ENCODE data around the gene BCL2L12.
"Not testable (repeated sequence)": the region's sequence is repeated elsewhere in the genome, so short reads cannot be mapped to it uniquely, and the experiment has no call there.

The BCL2L12 gene

GRCh38 chr19:49701271-49701786 lies 35.6 kb downstream of the BCL2L12 start:
- Histone ChIP-seq H3K27ac (ENCODE audit: low read depth, low read length) (no peak overlapping the region), H3K4me1 (ENCODE audit: control insufficient read depth, insufficient read depth, low read length) (peaks cover 9% of the 10 kb centered on the region; the same call in 1 of the 2 replicates), H3K4me3 (ENCODE audit: low read depth, low read length) (peak overlapping the region; percentile 42), H3K27me3 (ENCODE audit: control insufficient read depth, insufficient read depth, low read length) (peaks cover 12% of the 10 kb centered on the region; the same call in 1 of the 2 replicates), H3K36me3 (ENCODE audit: control insufficient read depth, insufficient read depth, low read length) (peaks cover 14% of the 10 kb centered on the region; the same call in 1 of the 2 replicates), H3K9me3 (ENCODE audit: control insufficient read depth, insufficient read depth, low read depth, low read length) (no peaks in the 10 kb centered on the region), H3K9ac (ENCODE audit: low read length) (no peak overlapping the region)

DNA sequence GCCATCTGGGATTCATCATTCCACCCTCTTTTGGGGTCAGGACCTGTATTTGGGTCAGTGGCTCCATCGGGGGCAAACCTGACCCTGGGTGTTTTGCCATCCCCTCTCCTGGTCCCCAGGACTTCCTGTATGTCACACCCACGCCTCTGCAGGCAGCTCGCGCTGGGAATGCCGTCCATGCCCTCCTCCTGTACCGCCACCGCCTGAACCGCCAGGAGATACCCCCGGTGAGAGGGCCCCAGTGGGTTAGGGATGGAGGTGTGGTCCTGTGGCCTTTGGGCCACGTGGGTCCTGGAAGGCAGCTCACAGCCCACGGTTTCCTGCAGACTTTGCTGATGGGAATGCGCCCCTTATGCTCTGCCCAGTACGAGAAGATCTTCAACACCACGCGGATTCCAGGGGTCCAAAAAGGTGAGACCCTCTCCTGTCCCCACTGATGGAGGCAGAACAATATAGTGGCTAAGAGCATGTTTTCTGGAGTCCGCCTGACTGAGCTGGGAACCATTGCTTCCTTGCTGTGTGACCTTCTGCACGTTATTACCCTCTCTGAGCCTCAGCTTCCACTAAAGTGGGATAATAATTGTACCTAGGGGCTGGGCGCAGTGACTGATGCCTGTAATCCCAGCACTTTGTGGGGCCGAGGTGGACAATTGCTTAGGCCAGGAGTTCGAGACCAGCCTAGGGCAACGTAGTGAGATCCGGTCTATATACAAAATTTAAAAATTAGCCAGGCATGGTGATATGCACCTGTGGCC lies 39.3 kb downstream of the BCL2L12 start:
- peaks cover 13% of the 10 kb centered on the region for H3K36me3 ChIP-seq (ENCODE audit: control insufficient read depth, insufficient read depth, low read length)
- no peaks in the 10 kb centered on the region for H3K9me3 ChIP-seq (ENCODE audit: control insufficient read depth, insufficient read depth, low read depth, low read length)
- peaks cover 9% of the 10 kb centered on the region; the same call in 1 of the 2 replicates for H3K4me1 ChIP-seq (ENCODE audit: control insufficient read depth, insufficient read depth, low read length)
- no peak overlapping the region for H3K27ac ChIP-seq (ENCODE audit: low read depth, low read length)
- H3K27me3 ChIP-seq (ENCODE audit: control insufficient read depth, insufficient read depth, low read length), result peaks cover 12% of the 10 kb centered on the region; the same call in 1 of the 2 replicates
- no peak overlapping the region for H3K4me3 ChIP-seq (ENCODE audit: low read depth, low read length)
- H3K9ac ChIP-seq (ENCODE audit: low read length), result no peak overlapping the region

GRCh38 chr19:49705919-49706318 lies 40.2 kb downstream of the BCL2L12 start:
- Histone ChIP-seq H3K4me1 (ENCODE audit: control insufficient read depth, insufficient read depth, low read length) (peaks cover 3% of the 10 kb centered on the region; the same call in 1 of the 2 replicates), H3K27ac (ENCODE audit: low read depth, low read length) (no peak overlapping the region), H3K9ac (ENCODE audit: low read length) (no peak overlapping the region), H3K27me3 (ENCODE audit: control insufficient read depth, insufficient read depth, low read length) (peaks cover 6% of the 10 kb centered on the region; the same call in 1 of the 2 replicates), H3K9me3 (ENCODE audit: control insufficient read depth, insufficient read depth, low read depth, low read length) (no peaks in the 10 kb centered on the region), H3K4me3 (ENCODE audit: low read depth, low read length) (no peak overlapping the region), H3K36me3 (ENCODE audit: control insufficient read depth, insufficient read depth, low read length) (peaks cover 16% of the 10 kb centered on the region)

DNA sequence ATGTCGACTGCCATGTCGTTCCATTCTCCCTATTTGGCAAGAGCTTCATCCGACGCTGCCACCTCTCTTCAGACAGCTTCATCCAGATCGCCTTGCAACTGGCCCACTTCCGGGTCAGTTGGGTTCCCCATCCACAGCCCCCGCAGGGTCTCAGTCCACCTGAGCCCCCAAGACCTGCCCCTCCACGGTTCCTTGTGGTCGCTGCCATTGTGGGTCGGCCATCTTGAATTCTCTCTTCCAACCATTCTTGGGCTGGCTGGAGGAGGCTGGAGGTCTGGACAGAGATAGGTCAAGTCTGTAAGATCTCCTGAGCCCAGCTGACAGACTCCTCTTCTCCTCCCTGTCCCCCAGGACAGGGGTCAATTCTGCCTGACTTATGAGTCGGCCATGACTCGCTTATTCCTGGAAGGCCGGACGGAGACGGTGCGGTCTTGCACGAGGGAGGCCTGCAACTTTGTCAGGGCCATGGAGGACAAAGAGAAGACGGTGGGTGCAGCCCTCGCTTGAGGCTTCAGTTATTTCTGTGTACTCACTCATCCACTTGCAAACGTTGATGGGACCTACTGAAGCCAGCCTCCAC lies 44.7 kb downstream of the BCL2L12 start:
- Histone ChIP-seq H3K4me1 (ENCODE audit: control insufficient read depth, insufficient read depth, low read length) (peaks cover 4% of the 10 kb centered on the region; the same call in 1 of the 2 replicates), H3K27ac (ENCODE audit: low read depth, low read length) (no peak overlapping the region), H3K4me3 (ENCODE audit: low read depth, low read length) (no peak overlapping the region), H3K36me3 (ENCODE audit: control insufficient read depth, insufficient read depth, low read length) (peaks cover 20% of the 10 kb centered on the region), H3K27me3 (ENCODE audit: control insufficient read depth, insufficient read depth, low read length) (no peaks in the 10 kb centered on the region), H3K9ac (ENCODE audit: low read length) (no peak overlapping the region), H3K9me3 (ENCODE audit: control insufficient read depth, insufficient read depth, low read depth, low read length) (no peaks in the 10 kb centered on the region)

GRCh38 chr19:49712397-49712859 lies 46.7 kb downstream of the BCL2L12 start:
- Histone ChIP-seq H3K9ac (ENCODE audit: low read length) (peak overlapping the region; percentile 29), H3K27ac (ENCODE audit: low read depth, low read length) (no peak overlapping the region), H3K36me3 (ENCODE audit: control insufficient read depth, insufficient read depth, low read length) (peaks cover 13% of the 10 kb centered on the region), H3K4me3 (ENCODE audit: low read depth, low read length) (peak overlapping the region; percentile 11; the same call in 1 of the 2 replicates), H3K9me3 (ENCODE audit: control insufficient read depth, insufficient read depth, low read depth, low read length) (no peaks in the 10 kb centered on the region), H3K4me1 (ENCODE audit: control insufficient read depth, insufficient read depth, low read length) (peaks cover 4% of the 10 kb centered on the region; the same call in 1 of the 2 replicates), H3K27me3 (ENCODE audit: control insufficient read depth, insufficient read depth, low read length) (no peaks in the 10 kb centered on the region)

DNA sequence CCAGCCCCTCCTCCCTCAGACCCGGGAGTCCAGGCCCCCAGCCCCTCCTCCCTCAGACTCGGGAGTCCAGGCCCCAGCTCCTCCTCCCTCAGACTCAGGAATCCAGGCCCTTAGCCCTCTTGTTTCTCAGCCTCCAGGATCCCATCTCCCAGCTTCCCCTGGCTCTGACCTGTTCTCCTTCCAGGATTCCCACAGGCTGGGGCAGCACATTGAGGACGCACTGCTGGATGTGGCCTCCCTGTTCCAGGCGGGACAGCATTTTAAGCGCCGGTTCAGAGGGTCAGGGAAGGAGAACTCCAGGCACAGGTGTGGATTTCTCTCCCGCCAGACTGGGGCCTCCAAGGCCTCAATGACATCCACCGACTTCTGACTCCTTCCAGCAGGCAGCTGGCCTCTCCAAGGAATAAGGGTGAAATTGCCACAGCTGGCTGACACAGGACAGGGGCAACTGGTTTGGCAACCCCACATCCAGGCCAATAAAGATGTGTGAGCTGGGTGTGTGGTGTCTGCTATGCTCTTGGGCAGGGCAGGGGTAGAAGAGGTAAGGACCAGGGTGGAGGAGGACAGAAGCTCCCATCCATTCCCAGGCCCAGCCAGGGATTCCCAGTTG lies 47.6 kb downstream of the BCL2L12 start:
- H3K4me1 ChIP-seq (ENCODE audit: control insufficient read depth, insufficient read depth, low read length), result peaks cover 4% of the 10 kb centered on the region; the same call in 1 of the 2 replicates
- no peak overlapping the region for H3K9ac ChIP-seq (ENCODE audit: low read length)
- H3K9me3 ChIP-seq (ENCODE audit: control insufficient read depth, insufficient read depth, low read depth, low read length), result no peaks in the 10 kb centered on the region
- peaks cover 13% of the 10 kb centered on the region for H3K36me3 ChIP-seq (ENCODE audit: control insufficient read depth, insufficient read depth, low read length)
- no peak overlapping the region for H3K27ac ChIP-seq (ENCODE audit: low read depth, low read length)
- no peaks in the 10 kb centered on the region for H3K27me3 ChIP-seq (ENCODE audit: control insufficient read depth, insufficient read depth, low read length)
- H3K4me3 ChIP-seq (ENCODE audit: low read depth, low read length), result no peak overlapping the region

- no peak overlapping the region for H3K27ac ChIP-seq (ENCODE audit: low read depth, low read length)
- H3K4me1 ChIP-seq (ENCODE audit: control insufficient read depth, insufficient read depth, low read length), result peaks cover 8% of the 10 kb centered on the region; the same call in 1 of the 2 replicates
- peaks cover 9% of the 10 kb centered on the region for H3K36me3 ChIP-seq (ENCODE audit: control insufficient read depth, insufficient read depth, low read length)
- H3K27me3 ChIP-seq (ENCODE audit: control insufficient read depth, insufficient read depth, low read length), result no peaks in the 10 kb centered on the region
- no peaks in the 10 kb centered on the region for H3K9me3 ChIP-seq (ENCODE audit: control insufficient read depth, insufficient read depth, low read depth, low read length)
- no peak overlapping the region for H3K9ac ChIP-seq (ENCODE audit: low read length)
- no peak overlapping the region for H3K4me3 ChIP-seq (ENCODE audit: low read depth, low read length)
These were observed 50.4 kb downstream of the BCL2L12 start for GRCh38 chr19:49716154-49716553.

DNA sequence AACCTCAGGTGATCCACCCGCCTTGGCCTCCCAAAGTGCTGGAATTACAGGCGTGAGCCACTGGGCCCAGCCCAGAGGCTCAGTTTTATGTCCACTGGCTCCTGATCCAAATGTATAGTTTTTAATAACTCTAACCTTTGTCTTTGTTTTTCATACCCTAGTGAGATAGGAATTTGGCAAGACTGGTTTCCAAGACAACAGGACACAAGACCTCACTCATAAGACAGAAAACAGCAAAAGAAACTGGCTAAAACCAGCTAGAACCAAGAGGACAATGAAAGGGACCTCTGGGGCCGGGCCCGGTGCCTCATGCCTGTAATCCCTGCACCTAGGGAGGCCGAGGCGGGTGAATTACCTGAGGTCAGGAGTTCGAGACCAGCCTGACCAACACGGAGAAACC lies 52.8 kb downstream of the BCL2L12 start:
- Histone ChIP-seq H3K9ac (ENCODE audit: low read length) (no peak overlapping the region), H3K4me3 (ENCODE audit: low read depth, low read length) (no peak overlapping the region), H3K27me3 (ENCODE audit: control insufficient read depth, insufficient read depth, low read length) (no peaks in the 10 kb centered on the region), H3K9me3 (ENCODE audit: control insufficient read depth, insufficient read depth, low read depth, low read length) (no peaks in the 10 kb centered on the region), H3K36me3 (ENCODE audit: control insufficient read depth, insufficient read depth, low read length) (peaks cover 1% of the 10 kb centered on the region), H3K4me1 (ENCODE audit: control insufficient read depth, insufficient read depth, low read length) (peaks cover 4% of the 10 kb centered on the region; the same call in 1 of the 2 replicates), H3K27ac (ENCODE audit: low read depth, low read length) (no peak overlapping the region)

- H3K4me3 ChIP-seq (ENCODE audit: low read depth, low read length), result no peak overlapping the region
- H3K9me3 ChIP-seq (ENCODE audit: control insufficient read depth, insufficient read depth, low read depth, low read length), result no peaks in the 10 kb centered on the region
- H3K4me1 ChIP-seq (ENCODE audit: control insufficient read depth, insufficient read depth, low read length), result peaks cover 4% of the 10 kb centered on the region; the same call in 1 of the 2 replicates
- H3K36me3 ChIP-seq (ENCODE audit: control insufficient read depth, insufficient read depth, low read length), result no peaks in the 10 kb centered on the region
- H3K27me3 ChIP-seq (ENCODE audit: control insufficient read depth, insufficient read depth, low read length), result no peaks in the 10 kb centered on the region
- no peak overlapping the region for H3K9ac ChIP-seq (ENCODE audit: low read length)
- no peak overlapping the region for H3K27ac ChIP-seq (ENCODE audit: low read depth, low read length)
These were observed 53.3 kb downstream of the BCL2L12 start for GRCh38 chr19:49718991-49719390.

- not testable (repeated sequence) for H3K36me3 ChIP-seq (ENCODE audit: control insufficient read depth, insufficient read depth, low read length); H3K9ac ChIP-seq (ENCODE audit: low read length); H3K9me3 ChIP-seq (ENCODE audit: control insufficient read depth, insufficient read depth, low read depth, low read length); H3K27me3 ChIP-seq (ENCODE audit: control insufficient read depth, insufficient read depth, low read length); H3K27ac ChIP-seq (ENCODE audit: low read depth, low read length); H3K4me1 ChIP-seq (ENCODE audit: control insufficient read depth, insufficient read depth, low read length); H3K4me3 ChIP-seq (ENCODE audit: low read depth, low read length)
These were observed 53.7 kb downstream of the BCL2L12 start for GRCh38 chr19:49719420-49719819.
